ENCODE results near the gene ANAPC4. TPM values are rescaled to one million over a fixed set of nuclear protein-coding genes. Genes with fewer than 3 reads are reported as not detected.

The ANAPC4 gene
- total and polyA plus RNA-seq, 2 donors (not counting 3 experiments of a cell fraction or from before 2014, with no cell fraction given), result 7.6 to 32.1 TPM

GRCh38 chr4:25421816-25422525, 44.9 kb downstream of the ANAPC4 start:
- CTCF ChIA-PET, result interaction anchor here (1.4 kb wide), 1 partner anchor 18 kb away, joined by 4 read pairs; no protein-coding TSS in a partner anchor
- no peak for TF ChIP-seq MYC (IDR thresholded peaks at IDR 0.05; ENCODE audit: low read depth, low read length)
- no peak for TF ChIP-seq FOS (IDR thresholded peaks at IDR 0.05; ENCODE audit: borderline replicate concordance, insufficient read depth, low read length)
- TF ChIP-seq CTCF (IDR thresholded peaks at IDR 0.05; ENCODE audit: extremely low read depth in 1 of 2, insufficient read depth in 1 of 2, low read depth in 1 of 2, low read length in 2 of 2), result no peak
- TF ChIP-seq MAX (IDR thresholded peaks at IDR 0.05; ENCODE audit: insufficient read depth, insufficient read length), result no peak
- TF ChIP-seq POLR2A (IDR thresholded peaks at IDR 0.05; ENCODE audit: low read depth, low read length), result no peak
- no peak for TF ChIP-seq POLR2AphosphoS5 (IDR thresholded peaks at IDR 0.05; ENCODE audit: insufficient read depth, low read depth, low read length)
- no peak for TF ChIP-seq GATA2 (IDR thresholded peaks at IDR 0.05; ENCODE audit: insufficient read depth, insufficient read length, low read depth, low read length)
- TF ChIP-seq JUN (IDR thresholded peaks at IDR 0.05; ENCODE audit: borderline replicate concordance, insufficient read depth, insufficient read length, low read depth), result no peak
- TF ChIP-seq EZH2 (IDR thresholded peaks at IDR 0.05; ENCODE audit: borderline replicate concordance, low read depth, low read length, severe bottlenecking), result no peak

More at GRCh38 chr4:25421816-25422525, 44.9 kb downstream of the ANAPC4 start:
- no peaks in the 10 kb centered on the region for H3K27me3 ChIP-seq (ENCODE audit: control insufficient read depth in 2 of 2, insufficient read depth in 2 of 2, low read length in 2 of 2)
- H4K20me1 ChIP-seq (replicated peaks; ENCODE audit: control insufficient read depth, extremely low read depth, insufficient read depth, low read length), result no peaks in the 10 kb centered on the region
- intact Hi-C loops (cut with micrococcal nuclease), result no loop called here
- no TSS peak for BruUV-seq (replicated peaks)
- dilution Hi-C loops (cut with MboI; ENCODE audit: extremely low pct_ligation_motif_present, low sequenced_read_pairs), result no loop called here
- no peak overlapping the region for H3K9ac ChIP-seq (replicated peaks; ENCODE audit: extremely low read depth, insufficient read depth, low read length)
- no peak overlapping the region for H2AFZ ChIP-seq (ENCODE audit: low read depth, low read length)
- H3K79me2 ChIP-seq (ENCODE audit: control insufficient read depth, insufficient read depth, low read length), result no peaks in the 10 kb centered on the region
- POLR2A ChIA-PET, result no interaction called here
- H3K4me1 ChIP-seq (ENCODE audit: control insufficient read depth, extremely low read depth, insufficient read depth, low read length), result no peaks in the 10 kb centered on the region
- no peaks in the 10 kb centered on the region for H3K9me1 ChIP-seq (replicated peaks; ENCODE audit: control insufficient read depth, extremely low read depth, insufficient read depth, low read length)
- no peaks in the 10 kb centered on the region for H3K9me3 ChIP-seq (replicated peaks; ENCODE audit: control insufficient read depth, insufficient read depth, low read length)
- FAIRE-seq (no peak), DNase-seq (ENCODE audit: low read depth, low spot score) (no peak)
- H3K4me2 ChIP-seq (ENCODE audit: insufficient read depth, low read length), result no peak overlapping the region
- H3K36me3 ChIP-seq (ENCODE audit: control insufficient read depth in 2 of 2, extremely low read depth in 1 of 2, insufficient read depth in 2 of 2, low read length in 2 of 2), result peaks cover 0 to 6% of the 10 kb centered on the region in 2 experiments
- no peak overlapping the region for H3K4me3 ChIP-seq (replicated peaks in 1 of 3; ENCODE audit: insufficient read depth in 1 of 3, low read depth in 1 of 3, low read length in 3 of 3)
- no peak overlapping the region for H3K27ac ChIP-seq (ENCODE audit: insufficient read depth, low read depth, low read length)

All from endothelial cell of umbilical vein (primary cell).